Endometrial microvascular endothelial cells (primary cell): ENCODE results near the gene KAT2A. TPM values are rescaled to one million over a fixed set of nuclear protein-coding genes. Genes with fewer than 3 reads are reported as not detected.
"Not testable (repeated sequence)": the region's sequence is repeated elsewhere in the genome, so short reads cannot be mapped to it uniquely, and the experiment has no call there.

Experiments
- in situ Hi-C: cut with HindIII; loops from 2 replicates; pipeline ENCODE4 v1.10.0; 2017; ENCODE audit warnings: low sequenced_read_pairs, low pct_unique_long_range_greater_than_20kb; ENCODE audit errors: inconsistent ontology term
- total RNA-seq: library from RNA; depleted of rRNA; stranded (reverse); fragments of >200 nt; gene quantifications from one replicate; pipeline ENCODE4 v1.2.3, GENCODE V29; 2015; ENCODE audit errors: inconsistent ontology term

Gene KAT2A
- total RNA-seq: 15.9 TPM

DNA sequence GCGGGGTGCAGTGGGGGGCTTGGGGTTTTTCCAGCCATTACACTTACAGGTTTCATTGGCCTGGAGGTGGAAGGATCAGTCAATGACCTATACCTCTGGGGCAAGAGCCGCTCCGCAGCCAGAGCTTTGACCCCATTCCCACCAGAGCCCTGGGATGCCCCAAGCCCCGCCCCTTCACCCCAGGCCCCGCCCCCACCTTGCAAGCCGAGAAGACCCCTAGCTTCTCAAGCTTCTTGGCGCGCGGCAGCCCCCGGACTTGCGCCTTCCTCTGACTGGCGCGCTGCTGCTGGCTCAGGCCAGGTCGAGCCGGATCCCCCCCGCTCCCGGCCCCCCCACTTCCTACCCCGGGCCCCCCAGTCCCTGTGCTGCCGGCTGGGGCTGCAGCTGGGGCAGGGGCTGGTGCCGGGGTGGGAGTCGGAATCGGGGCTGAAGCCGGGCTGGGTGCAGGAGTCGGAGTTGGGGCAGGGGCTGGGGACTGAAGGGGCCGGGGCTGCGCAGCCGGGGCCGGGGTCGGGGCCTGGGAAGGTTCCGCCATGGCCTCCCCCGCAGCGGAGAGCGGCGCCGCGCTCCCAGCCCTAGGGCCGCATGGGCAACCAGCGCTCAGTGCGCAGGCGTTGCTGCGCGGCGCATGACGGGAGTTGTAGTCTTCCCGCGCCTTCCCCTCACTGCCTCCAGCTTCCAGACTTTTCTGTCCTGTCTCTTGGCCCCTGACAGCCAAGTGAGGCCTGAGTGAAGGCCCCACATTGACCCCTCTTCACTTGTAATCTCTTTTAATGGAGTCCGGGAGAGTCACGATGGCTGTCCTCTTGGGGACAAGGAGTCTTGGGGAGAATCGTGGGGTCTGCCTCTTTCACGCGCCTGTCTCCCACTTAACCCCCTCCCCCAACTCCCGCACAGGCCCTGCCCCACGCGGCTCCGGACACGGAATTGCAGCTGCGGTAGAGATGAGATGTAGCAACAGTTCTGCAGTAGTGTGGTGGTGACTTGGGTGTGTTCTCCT is at the start of gene KAT2A:
Gene KAT2A (minus strand): TSS at position 598 of the 1,000 bp plus-strand sequence. CDS start 63 bp downstream, at position 535.
- in situ Hi-C loops: loop anchor here (25.0 kb wide), 1 partner anchor 159 kb away; the partner anchor contains the start of gene CNP

- in situ Hi-C loops: no loop called here
Observed at GRCh38 chr17:42169351-42169750, 48.2 kb upstream of the KAT2A start.

DNA sequence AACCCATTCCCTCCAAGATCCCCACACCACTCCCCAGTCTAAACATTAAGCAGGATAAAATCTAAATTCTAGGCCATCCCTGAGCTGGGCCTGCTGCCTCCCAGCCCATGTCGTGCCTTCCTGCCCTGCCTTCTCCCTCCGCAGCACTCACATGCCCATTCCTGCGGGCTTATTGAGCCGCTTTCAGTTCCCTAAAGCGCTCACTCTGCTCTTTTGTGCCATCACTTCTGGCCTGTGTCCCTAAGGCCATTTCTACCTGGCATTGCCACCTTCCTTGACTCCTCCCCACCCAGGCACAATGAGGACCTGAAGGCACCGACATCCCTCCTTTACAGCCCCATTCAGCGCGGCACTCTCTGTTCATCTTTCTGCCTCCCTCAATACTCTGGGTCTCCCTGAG is 46.6 kb upstream of the KAT2A start:
- in situ Hi-C loops: no loop called here

GRCh38 chr17:42166196-42166763 is 45.1 kb upstream of the KAT2A start:
- in situ Hi-C loops: no loop called here

DNA sequence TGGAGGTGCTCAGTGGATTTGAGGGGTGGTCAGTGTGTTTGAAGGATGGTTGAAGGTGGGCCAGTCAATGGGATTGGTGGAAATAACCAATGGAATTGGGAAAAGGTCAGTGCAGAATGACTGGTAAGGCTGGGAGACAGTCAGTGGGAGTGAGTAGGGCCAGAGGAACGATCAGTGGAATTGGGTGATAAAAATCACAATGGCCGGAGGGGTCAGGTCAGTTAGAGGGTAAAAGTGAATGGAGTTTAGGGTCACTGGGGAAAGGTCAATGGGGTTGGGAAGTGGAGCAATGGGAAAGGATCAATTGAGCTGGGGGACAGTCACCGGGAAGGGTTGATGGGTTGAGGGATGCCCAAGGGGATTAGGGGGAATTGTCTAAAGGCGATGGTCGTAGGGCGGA is 44.6 kb upstream of the KAT2A start:
- in situ Hi-C loops: no loop called here

DNA sequence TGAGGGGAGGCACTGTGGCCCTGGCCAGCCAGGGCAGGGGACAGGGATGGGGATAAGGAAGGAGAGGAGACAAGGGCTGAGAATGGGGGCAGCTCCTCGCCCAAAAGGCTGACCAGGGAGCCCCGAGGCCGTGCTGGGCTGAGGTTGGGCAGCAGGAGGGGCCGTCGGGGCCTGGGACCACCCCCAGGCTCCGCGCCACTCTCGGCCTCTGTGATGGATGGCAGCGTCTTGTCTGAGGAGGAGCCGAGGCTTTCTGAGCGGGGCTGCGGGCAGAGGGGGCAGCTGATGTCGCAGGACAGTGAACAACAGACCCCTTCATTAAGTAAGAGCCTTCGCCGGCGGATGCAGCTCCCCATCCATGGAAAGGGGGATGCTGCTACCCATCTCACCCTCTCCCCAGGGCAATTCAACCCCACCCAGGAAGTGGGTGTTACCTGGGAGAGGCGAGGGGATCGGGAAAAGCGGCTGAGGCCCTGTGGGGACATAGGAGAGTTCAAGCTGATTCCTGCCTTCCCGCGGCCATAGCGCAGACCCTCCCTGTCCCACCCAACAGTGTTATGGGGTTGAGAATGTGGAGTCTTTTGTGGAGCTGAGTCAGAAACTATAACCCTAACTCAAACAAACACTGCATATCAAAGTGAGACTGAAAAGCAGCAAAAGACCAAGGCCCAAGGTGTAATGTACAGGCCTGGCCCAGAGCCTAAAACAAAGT is 42.7 kb upstream of the KAT2A start:
- in situ Hi-C loops: no loop called here

DNA sequence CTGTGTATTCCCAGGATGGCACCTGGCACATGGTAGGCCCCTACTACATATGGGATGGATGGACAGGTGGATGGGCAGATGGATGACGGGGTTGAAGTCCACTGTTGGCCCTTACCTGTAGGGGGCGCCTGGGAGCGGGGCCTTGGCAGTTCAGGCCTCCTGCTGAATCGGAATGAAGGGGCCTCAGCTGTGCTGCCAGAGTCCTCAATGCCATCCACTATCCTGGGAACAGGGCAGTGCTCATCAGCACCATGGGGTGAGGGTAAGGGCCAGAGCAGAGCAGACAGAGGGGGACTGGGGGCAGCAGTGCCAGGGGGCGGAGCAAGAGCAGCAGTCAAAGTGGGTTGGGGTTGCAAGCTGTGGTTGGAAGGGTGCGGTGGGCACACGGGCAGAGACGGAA is 41.9 kb upstream of the KAT2A start:
- in situ Hi-C loops: no loop called here

GRCh38 chr17:42160531-42160910 is 39.4 kb upstream of the KAT2A start:
- in situ Hi-C loops: no loop called here

DNA sequence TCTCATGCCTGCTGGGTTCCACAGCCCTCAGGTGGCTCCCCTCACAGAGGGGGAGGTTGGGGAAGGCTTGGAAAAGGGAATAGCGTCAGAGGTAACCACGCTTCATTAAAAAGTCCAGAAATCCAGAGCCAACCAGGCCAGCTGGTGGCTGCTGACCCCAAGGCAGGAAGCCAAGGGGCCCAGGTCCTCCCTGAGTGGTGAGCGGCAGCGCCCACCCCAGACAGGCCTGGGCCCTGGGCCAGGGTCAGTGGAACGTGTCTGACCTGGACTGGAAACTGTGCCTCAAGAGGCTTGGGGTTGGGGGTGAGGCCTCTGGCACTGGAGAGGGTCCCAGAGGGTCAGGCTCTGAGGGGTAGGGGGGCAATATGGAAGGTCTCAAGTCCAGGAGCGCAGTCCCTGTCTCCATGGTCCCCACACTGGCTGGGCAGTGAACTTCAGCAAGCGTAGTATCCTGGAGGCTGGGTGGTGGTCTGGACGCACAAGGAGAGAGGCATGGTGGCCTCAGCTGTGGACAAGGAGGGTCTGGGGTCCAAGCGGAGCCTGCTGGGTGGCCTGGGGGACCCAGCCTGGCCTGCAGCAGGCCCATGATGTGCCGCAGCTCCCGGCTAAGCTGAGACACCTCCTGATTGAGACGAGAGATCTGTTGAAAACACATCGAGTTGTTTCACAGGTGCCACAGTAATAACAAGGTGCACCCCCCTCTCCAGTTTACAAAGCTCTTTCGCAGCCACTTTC is 38.8 kb upstream of the KAT2A start:
- in situ Hi-C loops: no loop called here

DNA sequence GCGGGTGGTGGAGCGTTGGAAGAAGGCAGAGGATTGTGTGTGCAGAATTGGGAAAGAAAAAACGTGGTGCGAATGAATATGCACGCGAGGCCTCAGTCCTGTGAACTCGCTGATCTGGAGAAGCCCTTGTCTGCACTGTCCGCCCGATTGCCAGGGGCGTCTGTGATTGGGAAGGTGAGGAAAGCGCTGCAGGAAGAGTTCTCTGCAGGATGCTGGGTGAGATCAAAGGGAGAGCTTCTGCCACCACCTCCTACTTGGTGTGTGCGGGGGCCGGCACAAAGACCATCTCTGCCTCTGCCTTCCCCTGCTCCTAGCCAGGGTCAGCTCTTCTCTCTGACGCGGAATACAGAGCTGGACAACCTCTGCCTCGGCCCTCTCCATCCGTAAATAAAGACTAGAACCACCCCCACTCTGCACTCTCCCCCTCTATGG is 34.5 kb upstream of the KAT2A start:
- in situ Hi-C loops: no loop called here

DNA sequence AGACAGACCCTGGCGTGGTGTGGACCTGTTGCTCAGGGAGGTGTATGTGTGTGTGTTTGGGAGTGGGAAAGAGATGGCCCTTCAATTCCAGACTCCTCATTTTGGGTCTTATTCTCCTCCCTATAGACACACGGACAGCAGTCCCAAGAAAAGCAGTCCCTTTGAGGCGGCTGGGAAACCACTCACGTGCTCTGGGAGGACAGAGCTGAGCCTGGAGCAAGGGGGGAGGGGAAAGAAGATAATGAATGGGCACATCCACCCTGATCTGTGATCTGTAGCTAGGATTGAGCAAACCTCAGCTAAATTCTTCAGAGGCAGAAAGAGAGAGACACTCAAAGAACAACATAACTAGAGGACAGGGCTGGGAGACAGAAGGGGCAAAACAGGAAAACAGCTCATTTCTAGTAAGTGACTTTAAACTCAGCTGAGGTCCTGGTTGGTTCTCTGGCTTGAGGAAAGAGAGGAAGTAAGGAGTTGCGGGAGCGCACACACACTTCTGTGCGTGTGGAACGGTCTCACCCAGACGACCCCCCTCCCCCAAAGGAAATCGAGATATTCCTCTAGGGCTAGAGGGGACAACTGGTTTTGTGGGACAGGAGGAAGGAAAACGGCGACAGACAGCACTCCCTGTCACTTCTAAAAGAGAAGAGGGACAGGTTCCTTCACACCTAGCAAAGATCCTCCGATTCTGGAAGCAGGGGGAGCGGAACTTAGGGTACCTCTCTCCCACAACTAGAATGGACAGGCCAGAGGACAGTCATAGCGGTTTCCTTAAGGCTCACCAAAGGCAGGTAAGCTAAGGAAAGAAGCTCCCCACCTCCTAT is 33.0 kb upstream of the KAT2A start:
- in situ Hi-C loops: no loop called here

DNA sequence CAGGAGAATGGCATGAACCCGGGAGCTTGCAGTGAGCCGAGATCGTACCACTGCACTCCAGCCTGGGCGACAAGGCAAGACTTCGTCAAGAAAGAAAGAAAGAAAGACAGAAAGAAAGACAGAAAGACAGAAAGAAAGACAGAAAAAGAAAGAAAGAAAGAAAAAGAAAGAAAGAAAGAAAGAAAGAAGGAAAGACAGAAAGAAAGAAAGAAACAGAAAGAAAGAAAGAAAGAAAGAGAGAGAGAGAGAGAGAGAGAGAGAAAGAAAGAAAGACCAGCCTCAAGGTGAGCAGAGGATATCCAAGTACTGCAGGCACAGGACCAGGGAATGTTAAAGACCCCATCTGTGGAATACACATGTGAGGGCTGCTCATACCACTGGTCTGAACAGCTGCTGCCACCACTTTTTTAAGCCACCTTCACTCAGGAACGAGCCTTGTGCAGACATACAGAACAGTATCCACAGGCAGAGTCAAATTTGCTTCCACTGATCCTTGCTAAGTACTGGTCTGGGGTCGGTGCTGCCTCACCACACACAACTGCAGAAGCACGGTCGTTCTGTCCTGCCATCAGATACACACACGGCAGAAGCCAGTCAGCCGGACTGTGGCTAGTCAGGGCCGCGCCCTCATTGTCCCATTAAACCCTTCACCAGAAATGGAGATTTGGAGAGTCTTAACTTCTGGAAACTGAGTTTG is 25.9 kb upstream of the KAT2A start:
- in situ Hi-C loops: no loop called here

DNA sequence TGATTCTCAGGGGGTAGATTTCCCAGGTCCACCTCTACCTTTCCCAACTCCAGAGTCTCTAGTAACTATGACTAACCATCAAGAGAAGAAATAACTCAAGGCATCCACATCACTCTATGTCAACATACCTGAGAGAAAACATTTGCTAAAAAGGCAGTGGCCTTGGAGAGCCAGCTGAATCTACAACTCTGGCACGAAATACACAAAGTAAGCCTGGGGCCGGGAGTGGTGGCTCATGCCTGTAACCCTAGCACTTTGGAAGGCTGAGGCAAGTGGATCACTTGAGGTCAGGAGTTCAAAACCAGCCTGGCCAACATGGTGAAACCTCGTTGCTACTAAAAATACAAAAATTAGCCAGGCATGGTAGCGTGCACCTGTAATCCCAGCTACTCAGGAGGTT is 22.0 kb upstream of the KAT2A start:
- in situ Hi-C loops: not testable (repeated sequence)

DNA sequence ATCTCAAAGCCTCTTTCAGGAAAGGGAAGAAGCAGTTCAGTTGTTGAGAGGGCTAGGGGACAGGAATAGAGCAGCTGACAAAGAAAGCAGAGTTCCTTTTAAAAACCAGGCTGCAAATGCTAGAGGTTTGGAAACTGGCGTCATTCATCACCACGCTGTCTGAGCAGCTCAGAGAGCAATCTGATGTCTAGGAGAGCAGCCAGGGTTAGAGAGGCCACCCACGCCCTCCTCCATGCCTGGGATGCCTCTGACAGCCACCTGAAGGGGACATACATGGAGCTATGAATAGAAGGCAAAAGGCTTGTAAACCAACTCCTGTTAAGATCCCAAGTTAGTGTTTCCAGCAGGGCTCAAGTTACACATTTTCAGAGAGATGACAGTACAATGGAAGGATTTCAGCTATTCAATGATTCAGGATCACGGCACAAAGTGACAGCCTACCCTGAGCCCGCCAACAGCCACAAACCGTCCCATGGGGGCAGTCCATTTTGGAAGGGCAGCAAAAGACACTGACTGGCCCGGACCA is 21.3 kb upstream of the KAT2A start:
- in situ Hi-C loops: no loop called here

GRCh38 chr17:42141382-42141781 is 20.2 kb upstream of the KAT2A start:
- in situ Hi-C loops: no loop called here

- in situ Hi-C loops: not testable (repeated sequence)
Observed at GRCh38 chr17:42140690-42141089, 19.5 kb upstream of the KAT2A start.

- in situ Hi-C loops: no loop called here
Observed at GRCh38 chr17:42138749-42139492, 17.8 kb upstream of the KAT2A start.
